SK-N-SH (cell line): ENCODE measurements around the gene BCL7C. TPM values are rescaled to one million over a fixed set of nuclear protein-coding genes. Genes with fewer than 3 reads are reported as not detected.

Experiments
- CTCF ChIA-PET: fragments of 300-600, 350-600 bp; formaldehyde crosslinking; extraction: SDS; loops from one replicate; lab custom pipeline; 2021; lab: Yijun Ruan, JAX
- POLR2A ChIA-PET: fragments of 350-600 bp; sonication (Branson Sonifier 250); formaldehyde crosslinking; extraction: SDS; loops from one replicate; lab custom pipeline; 2020; ENCODE audit warnings: antibody characterized with exemption, inconsistent platforms; lab: Yijun Ruan, JAX
- DNase-seq: peaks from one replicate; pipeline ENCODE4 v3.0.0; 2012
- H2AFZ ChIP-seq: fragments of 200-600 bp; sonication (generic); 2 replicates; pipeline ENCODE4 v1.8.1; 2016; ENCODE audit warnings: antibody characterized with exemption, mild to moderate bottlenecking, low read depth
- H3F3A ChIP-seq: fragments of 200-600 bp; sonication (generic); replicated peaks from 2 replicates; pipeline ENCODE3; 2016; ENCODE audit warnings: antibody characterized with exemption, mild to moderate bottlenecking; ENCODE audit not compliant: insufficient read depth
- H3K27ac ChIP-seq, 2 experiments: fragments of 200-500 bp in 1 of 2; fragments of 200-600 bp in 1 of 2; sonication (Bioruptor generic) in 1 of 2; sonication (generic), shearing (Covaris generic) in 1 of 2; 2 replicates each; pipeline versions ENCODE4 v1.5.1 to v1.6.1; 2014 to 2016; ENCODE audit warnings: low read depth in 2 of 2, inconsistent platforms in 1 of 2, low read length in 1 of 2, mild to moderate bottlenecking in 1 of 2, mixed read lengths in 1 of 2
- H3K27me3 ChIP-seq: fragments of 200-600 bp; sonication (generic), shearing (Covaris generic); 2 replicates; pipeline ENCODE4 v1.6.1; 2016; ENCODE audit warnings: mixed run types; ENCODE audit not compliant: insufficient read depth
- H3K36me3 ChIP-seq, 2 experiments: fragments of 200-500 bp in 1 of 2; fragments of 200-600 bp in 1 of 2; sonication (Bioruptor generic) in 1 of 2; sonication (generic) in 1 of 2; replicated peaks in 1 of 2; 2 replicates each; pipeline versions ENCODE3 to v1.5.1; 2014 to 2016; ENCODE audit warnings: low read length in 1 of 2, mild to moderate bottlenecking in 1 of 2; ENCODE audit not compliant: insufficient read depth in 2 of 2, control insufficient read depth in 1 of 2
- H3K4me1 ChIP-seq, 2 experiments: fragments of 200-500 bp in 1 of 2; fragments of 200-600 bp in 1 of 2; sonication (Bioruptor generic) in 1 of 2; sonication (generic), shearing (Covaris generic) in 1 of 2; 2 replicates each; pipeline versions ENCODE4 v1.5.1 to v1.6.1; 2014 to 2016; ENCODE audit warnings: low read depth in 1 of 2, low read length in 1 of 2, mixed run types in 1 of 2; ENCODE audit not compliant: insufficient read depth in 2 of 2, control insufficient read depth in 1 of 2
- H3K4me2 ChIP-seq: fragments of 200-600 bp; sonication (generic), shearing (Covaris generic); 2 replicates; pipeline ENCODE4 v1.6.1; 2017; ENCODE audit warnings: mixed run types
- H3K4me3 ChIP-seq, 2 experiments: fragments of 200-500 bp in 1 of 2; fragments of 200-600 bp in 1 of 2; sonication (Bioruptor generic) in 1 of 2; sonication (generic), shearing (Covaris generic) in 1 of 2; 2 replicates each; pipeline versions ENCODE4 v1.5.1 to v1.8.1; 2014 to 2016; ENCODE audit warnings: low read depth in 2 of 2, inconsistent platforms in 1 of 2, low read length in 1 of 2, mild to moderate bottlenecking in 1 of 2, mixed read lengths in 1 of 2, moderate library complexity in 1 of 2
- H3K79me2 ChIP-seq: fragments of 200-600 bp; sonication (generic); 2 replicates; pipeline ENCODE4 v1.8.1; 2017; ENCODE audit warnings: mild to moderate bottlenecking; ENCODE audit not compliant: insufficient read depth
- H3K9ac ChIP-seq: fragments of 200-600 bp; sonication (generic); 2 replicates; pipeline ENCODE4 v1.6.1; 2017; ENCODE audit warnings: mixed run types
- H3K9me2 ChIP-seq: fragments of 200-600 bp; sonication (generic); 2 replicates; pipeline ENCODE4 v1.6.1; 2017; ENCODE audit warnings: mixed run types
- H3K9me3 ChIP-seq: fragments of 200-600 bp; sonication (generic); 2 replicates; pipeline ENCODE4 v1.6.1; 2017; ENCODE audit warnings: mixed run types, mild to moderate bottlenecking, moderate library complexity
- H4K20me1 ChIP-seq: fragments of 200-600 bp; sonication (generic); 2 replicates; pipeline ENCODE4 v1.6.1; 2017; ENCODE audit warnings: mild to moderate bottlenecking, mixed run types; ENCODE audit not compliant: insufficient read depth
- CHD2 ChIP-seq: fragments of 150-350 bp; IDR thresholded peaks from 2 replicates; pipeline ENCODE4 v1.6.1; 2018; ENCODE audit warnings: low read length; ENCODE audit not compliant: partially characterized antibody
- ELF1 ChIP-seq: IDR thresholded peaks from 2 replicates; pipeline ENCODE4 v1.4.0; 2012
- EZH2phosphoT487 ChIP-seq: fragments of 200-600 bp; sonication (generic); IDR thresholded peaks from 2 replicates; pipeline ENCODE4 v1.6.1; 2017; ENCODE audit warnings: low read depth, mixed run types, mild to moderate bottlenecking, antibody characterized with exemption, moderate library complexity, borderline replicate concordance
- FOSL2 ChIP-seq: IDR thresholded peaks from 2 replicates; pipeline ENCODE4 v1.4.0; 2012; ENCODE audit warnings: low read depth, mild to moderate bottlenecking, moderate library complexity, borderline replicate concordance
- FOXJ3 ChIP-seq: sonication (generic); formaldehyde crosslinking; IDR thresholded peaks from 2 replicates; pipeline ENCODE4 v1.5.1; 2020; ENCODE audit warnings: mild to moderate bottlenecking, missing genetic modification reagents
- GABPA ChIP-seq: IDR thresholded peaks from 2 replicates; pipeline ENCODE4 v1.4.0; 2012; ENCODE audit warnings: low read depth, mild to moderate bottlenecking
- GATA2 ChIP-seq: sonication (generic); formaldehyde crosslinking; IDR thresholded peaks from 2 replicates; pipeline ENCODE4 v1.5.0; 2020; ENCODE audit warnings: mild to moderate bottlenecking, missing genetic modification reagents
- JUND ChIP-seq: IDR thresholded peaks from 2 replicates; pipeline ENCODE4 v1.4.0; 2012
- MAX ChIP-seq: IDR thresholded peaks from 2 replicates; pipeline ENCODE4 v1.4.0; 2012; ENCODE audit warnings: low read depth
- POLR2AphosphoS5 ChIP-seq: IDR thresholded peaks from 2 replicates; pipeline ENCODE4 v1.6.1; 2012; ENCODE audit warnings: low read depth, low read length
- RAD21 ChIP-seq: IDR thresholded peaks from 2 replicates; pipeline ENCODE4 v1.6.1; 2012; ENCODE audit warnings: mild to moderate bottlenecking, low read length
- RCOR1 ChIP-seq: fragments of 150-350 bp; IDR thresholded peaks from 2 replicates; pipeline ENCODE4 v1.6.1; 2017; ENCODE audit warnings: antibody characterized with exemption, low read length
- RXRA ChIP-seq: IDR thresholded peaks from 2 replicates; pipeline ENCODE4 v1.4.0; 2012; ENCODE audit warnings: low read depth, mild to moderate bottlenecking, borderline replicate concordance
- SIN3A ChIP-seq: IDR thresholded peaks from 2 replicates; pipeline ENCODE4 v1.6.1; 2012; ENCODE audit warnings: low read depth, mild to moderate bottlenecking, low read length, moderate library complexity, borderline replicate concordance
- TAF1 ChIP-seq: IDR thresholded peaks from 2 replicates; pipeline ENCODE4 v1.6.1; 2012; ENCODE audit warnings: low read depth, mild to moderate bottlenecking, low read length, moderate library complexity, borderline replicate concordance
- TCF12 ChIP-seq: IDR thresholded peaks from 2 replicates; pipeline ENCODE4 v1.4.0; 2012
- USF1 ChIP-seq: IDR thresholded peaks from 2 replicates; pipeline ENCODE4 v1.4.0; 2012; ENCODE audit warnings: low read depth, borderline replicate concordance
- WGBS: methylation state at CpG from one replicate; pipeline ENCODE4 v1.1.6; 2017; ENCODE audit warnings: low lambda C conversion rate; 5-methylcytosine and 5-hydroxymethylcytosine counted together
- polyA plus RNA-seq, 3 experiments: library from polyadenylated mRNA; depleted of rRNA; stranded (reverse); fragments of >200 nt; gene quantifications; 2 replicates each; pipeline ENCODE4 v1.2.3, GENCODE V29; 2012
- TF ChIP-seq, protein P1 (sequence below): IDR thresholded peaks from 2 replicates; pipeline ENCODE4; 2012
- TF ChIP-seq, protein P2 (sequence below): IDR thresholded peaks from 2 replicates; pipeline ENCODE4 v1.4.0; 2012; ENCODE audit warnings: low read depth, borderline replicate concordance
- TF ChIP-seq, protein P3 (sequence below): fragments of 150-350 bp; IDR thresholded peaks from 2 replicates; pipeline ENCODE4 v1.6.1; 2016; ENCODE audit warnings: mild to moderate bottlenecking, low read depth, low read length

Gene BCL7C
- polyA plus RNA-seq, 1 of the 3 experiments (the other 2 are of a cell fraction), result 56.3 TPM

DNA sequence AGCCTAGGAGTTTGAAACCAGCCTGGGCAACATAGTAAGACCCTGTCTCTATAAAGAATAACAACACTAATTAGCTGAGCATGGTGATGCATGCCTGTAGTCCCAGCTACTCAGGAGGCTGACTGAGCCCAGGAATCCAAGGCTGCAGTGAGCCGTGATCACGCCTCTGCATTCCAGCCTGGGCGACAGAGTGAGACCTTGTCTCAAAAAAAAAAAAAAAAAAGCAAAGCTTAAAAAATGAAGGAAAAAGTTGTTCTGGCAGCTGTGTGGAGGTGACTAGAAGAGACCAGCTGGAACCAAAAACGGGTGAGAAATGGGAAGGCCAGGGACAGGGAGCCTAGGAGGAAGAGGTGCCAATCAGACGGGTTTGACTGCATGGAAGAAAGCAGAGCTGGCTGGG, 4.2 kb downstream of the BCL7C start:
- Histone ChIP-seq H3F3A (peaks cover 23% of the 10 kb centered on the region), H2AFZ (no peak overlapping the region), H3K9me2 (no peaks in the 10 kb centered on the region), H3K36me3 (peaks cover 15 to 39% of the 10 kb centered on the region in 2 experiments), H3K4me3 (no peak overlapping the region), H3K79me2 (peaks cover 39% of the 10 kb centered on the region), H3K27ac (no peak overlapping the region), H3K4me2 (no peak overlapping the region), H3K9me3 (no peaks in the 10 kb centered on the region), H3K9ac (no peak overlapping the region), H3K4me1 (peaks cover 4 to 16% of the 10 kb centered on the region in 2 experiments; a peak in 2 of 4 replicates), H3K27me3 (no peaks in the 10 kb centered on the region), H4K20me1 (no peaks in the 10 kb centered on the region)
- POLR2A ChIA-PET, result interaction anchor here (2.1 kb wide), 1 partner anchor 14 kb away, joined by 8 read pairs; no protein-coding TSS in a partner anchor
- no peak for TF ChIP-seq GATA2 (CRISPR knock-in tag)
- TF ChIP-seq CHD2, result no peak
- TF ChIP-seq EZH2phosphoT487, result no peak
- TF ChIP-seq JUND, result no peak
- TF ChIP-seq USF1, result no peak
- TF ChIP-seq, protein P1, sequence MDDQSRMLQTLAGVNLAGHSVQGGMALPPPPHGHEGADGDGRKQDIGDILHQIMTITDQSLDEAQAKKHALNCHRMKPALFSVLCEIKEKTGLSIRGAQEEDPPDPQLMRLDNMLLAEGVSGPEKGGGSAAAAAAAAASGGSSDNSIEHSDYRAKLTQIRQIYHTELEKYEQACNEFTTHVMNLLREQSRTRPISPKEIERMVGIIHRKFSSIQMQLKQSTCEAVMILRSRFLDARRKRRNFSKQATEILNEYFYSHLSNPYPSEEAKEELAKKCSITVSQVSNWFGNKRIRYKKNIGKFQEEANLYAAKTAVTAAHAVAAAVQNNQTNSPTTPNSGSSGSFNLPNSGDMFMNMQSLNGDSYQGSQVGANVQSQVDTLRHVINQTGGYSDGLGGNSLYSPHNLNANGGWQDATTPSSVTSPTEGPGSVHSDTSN, result no peak
- TF ChIP-seq RCOR1, result no peak
- TF ChIP-seq POLR2AphosphoS5, result no peak
- TF ChIP-seq, protein P2, sequence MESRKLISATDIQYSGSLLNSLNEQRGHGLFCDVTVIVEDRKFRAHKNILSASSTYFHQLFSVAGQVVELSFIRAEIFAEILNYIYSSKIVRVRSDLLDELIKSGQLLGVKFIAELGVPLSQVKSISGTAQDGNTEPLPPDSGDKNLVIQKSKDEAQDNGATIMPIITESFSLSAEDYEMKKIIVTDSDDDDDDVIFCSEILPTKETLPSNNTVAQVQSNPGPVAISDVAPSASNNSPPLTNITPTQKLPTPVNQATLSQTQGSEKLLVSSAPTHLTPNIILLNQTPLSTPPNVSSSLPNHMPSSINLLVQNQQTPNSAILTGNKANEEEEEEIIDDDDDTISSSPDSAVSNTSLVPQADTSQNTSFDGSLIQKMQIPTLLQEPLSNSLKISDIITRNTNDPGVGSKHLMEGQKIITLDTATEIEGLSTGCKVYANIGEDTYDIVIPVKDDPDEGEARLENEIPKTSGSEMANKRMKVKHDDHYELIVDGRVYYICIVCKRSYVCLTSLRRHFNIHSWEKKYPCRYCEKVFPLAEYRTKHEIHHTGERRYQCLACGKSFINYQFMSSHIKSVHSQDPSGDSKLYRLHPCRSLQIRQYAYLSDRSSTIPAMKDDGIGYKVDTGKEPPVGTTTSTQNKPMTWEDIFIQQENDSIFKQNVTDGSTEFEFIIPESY, result no peak
- TF ChIP-seq, protein P3, sequence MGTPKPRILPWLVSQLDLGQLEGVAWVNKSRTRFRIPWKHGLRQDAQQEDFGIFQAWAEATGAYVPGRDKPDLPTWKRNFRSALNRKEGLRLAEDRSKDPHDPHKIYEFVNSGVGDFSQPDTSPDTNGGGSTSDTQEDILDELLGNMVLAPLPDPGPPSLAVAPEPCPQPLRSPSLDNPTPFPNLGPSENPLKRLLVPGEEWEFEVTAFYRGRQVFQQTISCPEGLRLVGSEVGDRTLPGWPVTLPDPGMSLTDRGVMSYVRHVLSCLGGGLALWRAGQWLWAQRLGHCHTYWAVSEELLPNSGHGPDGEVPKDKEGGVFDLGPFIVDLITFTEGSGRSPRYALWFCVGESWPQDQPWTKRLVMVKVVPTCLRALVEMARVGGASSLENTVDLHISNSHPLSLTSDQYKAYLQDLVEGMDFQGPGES, result no peak
- no peak for TF ChIP-seq ELF1
- no peak for DNase-seq
- CTCF ChIA-PET, result interaction anchor here (0.9 to 1.2 kb wide), 2 partner anchors 11 to 45 kb away, joined by 3 read pairs; no protein-coding TSS in a partner anchor
- WGBS, result 91% methylated on average over 5 of the region's 5 CpGs

DNA sequence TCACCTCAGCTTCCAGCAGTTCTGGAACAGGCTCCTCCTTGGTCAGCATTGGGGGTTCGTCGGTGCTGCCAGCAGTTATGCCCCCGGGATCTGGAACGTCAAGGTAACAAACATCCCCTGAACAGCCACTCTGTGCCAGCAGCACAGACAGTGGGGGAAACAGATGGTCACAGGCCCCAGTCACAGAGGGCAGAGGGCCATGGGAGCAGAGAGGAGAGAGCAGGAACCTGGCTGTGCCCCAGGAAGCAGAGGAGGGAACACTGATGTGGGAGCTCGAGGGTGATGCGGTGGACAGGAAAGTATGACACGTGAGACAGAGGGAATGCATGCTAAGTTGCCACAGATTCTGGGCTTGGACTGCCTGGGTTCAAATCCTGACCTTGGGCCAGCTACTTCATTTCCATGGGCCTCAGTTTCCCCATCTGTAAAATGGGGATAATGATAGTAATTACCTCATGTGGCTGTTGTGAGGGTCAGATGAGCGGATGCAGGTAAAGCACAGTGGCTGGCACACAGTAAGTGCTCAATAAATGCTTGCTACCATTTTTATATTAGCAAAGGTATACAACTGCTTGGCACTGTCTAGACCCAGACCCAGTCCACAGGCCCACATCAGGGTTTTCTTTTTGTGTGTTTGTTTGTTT, 4.9 kb downstream of the BCL7C start:
- peaks cover 17% of the 10 kb centered on the region for H3F3A ChIP-seq
- H3K9me3 ChIP-seq, result no peaks in the 10 kb centered on the region
- H3K9me2 ChIP-seq, result no peaks in the 10 kb centered on the region
- H3K4me1 ChIP-seq, result peaks cover 0 to 10% of the 10 kb centered on the region in 2 experiments; a peak in 1 of 4 replicates
- POLR2A ChIA-PET, result interaction anchor here (2.1 kb wide), 1 partner anchor 13 kb away, joined by 8 read pairs; no protein-coding TSS in a partner anchor
- no peaks in the 10 kb centered on the region for H3K27me3 ChIP-seq
- CTCF ChIA-PET, result interaction anchor here (1.2 kb wide), 1 partner anchor 11 kb away, joined by 3 read pairs; no protein-coding TSS in a partner anchor
- DNase-seq, result no peak
- H4K20me1 ChIP-seq, result no peaks in the 10 kb centered on the region
- H3K79me2 ChIP-seq, result peaks cover 39% of the 10 kb centered on the region
- H3K4me2 ChIP-seq, result no peak overlapping the region
- no peak overlapping the region for H3K4me3 ChIP-seq
- no peak overlapping the region for H2AFZ ChIP-seq
- H3K36me3 ChIP-seq, result peaks cover 15 to 39% of the 10 kb centered on the region in 2 experiments
- 93% methylated on average over 7 of the region's 8 CpGs for WGBS
- H3K27ac ChIP-seq, result no peak overlapping the region
- no peak overlapping the region for H3K9ac ChIP-seq
- no peak for TF ChIP-seq FOSL2
- no peak for TF ChIP-seq USF1
- no peak for TF ChIP-seq TAF1
- no peak for TF ChIP-seq RCOR1
- no peak for TF ChIP-seq TCF12
- TF ChIP-seq, protein P1, result no peak
- no peak for TF ChIP-seq MAX
- no peak for TF ChIP-seq GATA2 (CRISPR knock-in tag)
- TF ChIP-seq FOXJ3 (CRISPR knock-in tag), result no peak
- TF ChIP-seq RXRA, result no peak
- TF ChIP-seq RAD21, result no peak
- TF ChIP-seq GABPA, result no peak
- TF ChIP-seq SIN3A, result no peak
